ENCODE measurements around the gene LIMK2. TPM values are rescaled to one million over a fixed set of nuclear protein-coding genes. Genes with fewer than 3 reads are reported as not detected.

The LIMK2 gene
- total RNA-seq, 1 donor = 25.0 TPM

GRCh38 chr22:31271485-31271884 lies 59.4 kb downstream of the LIMK2 start:
- Histone ChIP-seq H3K36me3 (ENCODE audit: insufficient read depth, low read length) (peaks cover 54% of the 10 kb centered on the region), H3K27ac (ENCODE audit: low read depth, low read length) (no peak overlapping the region), H3K27me3 (ENCODE audit: insufficient read depth, low read length) (no peaks in the 10 kb centered on the region), H3K79me2 (ENCODE audit: insufficient read depth, low read length) (no peaks in the 10 kb centered on the region), H2AFZ (ENCODE audit: low read length) (no peak overlapping the region), H3K9me3 (ENCODE audit: low read depth, low read length) (no peaks in the 10 kb centered on the region), H3K4me2 (ENCODE audit: insufficient read depth, low read length) (no peak overlapping the region), H3K4me1 (ENCODE audit: insufficient read depth, low read length) (no peaks in the 10 kb centered on the region), H4K20me1 (ENCODE audit: insufficient read depth, low read length) (no peaks in the 10 kb centered on the region), H3K4me3 (ENCODE audit: insufficient read depth, low read length) (no peak overlapping the region)
- no peak for DNase-seq (ENCODE audit: insufficient read length, low spot score, missing footprints)
- TF ChIP-seq CTCF (IDR thresholded peaks at IDR 0.05; ENCODE audit: extremely low read depth, low read depth, low read length) = no peak

- Histone ChIP-seq H3K79me2 (ENCODE audit: insufficient read depth, low read length) (no peaks in the 10 kb centered on the region), H4K20me1 (ENCODE audit: insufficient read depth, low read length) (no peaks in the 10 kb centered on the region), H3K4me1 (ENCODE audit: insufficient read depth, low read length) (no peaks in the 10 kb centered on the region), H3K36me3 (ENCODE audit: insufficient read depth, low read length) (peaks cover 55% of the 10 kb centered on the region), H3K27ac (ENCODE audit: low read depth, low read length) (no peak overlapping the region), H3K4me2 (ENCODE audit: insufficient read depth, low read length) (no peak overlapping the region), H3K27me3 (ENCODE audit: insufficient read depth, low read length) (no peaks in the 10 kb centered on the region), H2AFZ (ENCODE audit: low read length) (no peak overlapping the region), H3K4me3 (ENCODE audit: insufficient read depth, low read length) (no peak overlapping the region), H3K9me3 (ENCODE audit: low read depth, low read length) (no peaks in the 10 kb centered on the region)
- peak; percentile 96 for DNase-seq (ENCODE audit: insufficient read length, low spot score, missing footprints)
- TF ChIP-seq CTCF (IDR thresholded peaks at IDR 0.05; ENCODE audit: extremely low read depth, low read depth, low read length) = peak; percentile 83
Observed at GRCh38 chr22:31272522-31273446, 60.7 kb downstream of the LIMK2 start.

DNA sequence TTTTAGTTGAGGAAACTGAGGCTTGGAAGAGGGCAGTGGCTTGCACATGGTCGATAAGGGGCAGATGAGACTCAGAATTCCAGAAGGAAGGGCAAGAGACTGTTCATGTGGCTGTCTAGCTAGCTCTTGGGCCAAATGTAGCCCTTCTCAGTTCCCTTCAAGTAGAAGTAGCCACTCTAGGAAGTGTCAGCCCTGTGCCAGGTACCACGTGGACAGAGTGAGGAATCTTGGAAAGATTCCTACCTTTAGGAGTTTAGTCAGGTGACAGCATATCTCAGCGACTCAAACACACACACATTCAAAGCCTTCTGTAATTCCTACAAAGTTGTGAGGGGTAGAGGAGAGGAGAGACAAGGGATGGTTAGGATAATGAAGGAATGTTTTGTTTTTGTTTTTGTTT lies 61.9 kb downstream of the LIMK2 start:
- Histone ChIP-seq H3K27me3 (ENCODE audit: insufficient read depth, low read length) (no peaks in the 10 kb centered on the region), H3K4me1 (ENCODE audit: insufficient read depth, low read length) (no peaks in the 10 kb centered on the region), H3K36me3 (ENCODE audit: insufficient read depth, low read length) (peaks cover 59% of the 10 kb centered on the region), H2AFZ (ENCODE audit: low read length) (no peak overlapping the region), H3K9me3 (ENCODE audit: low read depth, low read length) (no peaks in the 10 kb centered on the region), H3K4me3 (ENCODE audit: insufficient read depth, low read length) (no peak overlapping the region), H3K27ac (ENCODE audit: low read depth, low read length) (no peak overlapping the region), H4K20me1 (ENCODE audit: insufficient read depth, low read length) (no peaks in the 10 kb centered on the region), H3K79me2 (ENCODE audit: insufficient read depth, low read length) (no peaks in the 10 kb centered on the region), H3K4me2 (ENCODE audit: insufficient read depth, low read length) (no peak overlapping the region)
- peak; percentile 85 for DNase-seq (ENCODE audit: insufficient read length, low spot score, missing footprints)
- TF ChIP-seq CTCF (IDR thresholded peaks at IDR 0.05; ENCODE audit: extremely low read depth, low read depth, low read length) = no peak

DNA sequence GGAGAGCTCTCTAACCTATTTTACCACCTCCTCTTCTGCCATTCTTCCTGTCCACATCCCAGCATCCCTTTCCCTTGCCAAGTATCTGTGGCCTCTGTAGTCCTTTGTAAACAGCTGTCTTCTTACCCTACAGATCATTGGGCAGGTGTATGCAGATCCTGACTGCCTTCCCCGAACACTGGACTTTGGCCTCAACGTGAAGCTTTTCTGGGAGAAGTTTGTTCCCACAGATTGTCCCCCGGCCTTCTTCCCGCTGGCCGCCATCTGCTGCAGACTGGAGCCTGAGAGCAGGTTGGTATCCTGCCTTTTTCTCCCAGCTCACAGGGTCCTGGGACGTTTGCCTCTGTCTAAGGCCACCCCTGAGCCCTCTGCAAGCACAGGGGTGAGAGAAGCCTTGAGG lies 62.9 kb downstream of the LIMK2 start:
- H4K20me1 ChIP-seq (ENCODE audit: insufficient read depth, low read length) = no peaks in the 10 kb centered on the region
- DNase-seq (ENCODE audit: insufficient read length, low spot score, missing footprints) = no peak
- no peaks in the 10 kb centered on the region for H3K9me3 ChIP-seq (ENCODE audit: low read depth, low read length)
- peaks cover 63% of the 10 kb centered on the region for H3K36me3 ChIP-seq (ENCODE audit: insufficient read depth, low read length)
- H3K4me3 ChIP-seq (ENCODE audit: insufficient read depth, low read length) = no peak overlapping the region
- no peak overlapping the region for H3K27ac ChIP-seq (ENCODE audit: low read depth, low read length)
- no peaks in the 10 kb centered on the region for H3K4me1 ChIP-seq (ENCODE audit: insufficient read depth, low read length)
- H3K79me2 ChIP-seq (ENCODE audit: insufficient read depth, low read length) = no peaks in the 10 kb centered on the region
- H2AFZ ChIP-seq (ENCODE audit: low read length) = no peak overlapping the region
- no peaks in the 10 kb centered on the region for H3K27me3 ChIP-seq (ENCODE audit: insufficient read depth, low read length)
- no peak for TF ChIP-seq CTCF (IDR thresholded peaks at IDR 0.05; ENCODE audit: extremely low read depth, low read depth, low read length)
- no peak overlapping the region for H3K4me2 ChIP-seq (ENCODE audit: insufficient read depth, low read length)
